Mesendoderm (in vitro differentiated cells): ENCODE results near the gene RERE.

Source experiments
- DNase-seq: peaks from one replicate; pipeline ENCODE4 v3.0.0; 2013
- H2AK5ac ChIP-seq: 2 replicates; pipeline ENCODE4 v1.6.1; 2013; ENCODE audit warnings: low read length, inconsistent platforms
- H2BK120ac ChIP-seq: 2 replicates; pipeline ENCODE4 v1.6.1; 2013; ENCODE audit warnings: low read depth, mild to moderate bottlenecking, low read length, moderate library complexity, mixed read lengths
- H2BK15ac ChIP-seq: replicated peaks from 2 replicates; pipeline ENCODE4 v1.6.1; 2013; ENCODE audit warnings: low read depth, mild to moderate bottlenecking, moderate library complexity
- H2BK5ac ChIP-seq: 2 replicates; pipeline ENCODE4 v1.6.1; 2013; ENCODE audit warnings: low read length, inconsistent platforms
- H3K18ac ChIP-seq: 2 replicates; pipeline ENCODE4 v1.6.1; 2013; ENCODE audit warnings: mild to moderate bottlenecking, low read length, mixed read lengths
- H3K23ac ChIP-seq: one replicate; pipeline ENCODE4 v1.6.1; 2013; ENCODE audit warnings: low read length
- H3K27ac ChIP-seq: 2 replicates; pipeline ENCODE4 v1.5.1; 2013; ENCODE audit warnings: low read depth, mild to moderate bottlenecking, inconsistent platforms, low read length, moderate library complexity
- H3K27me3 ChIP-seq: 2 replicates; pipeline ENCODE4 v1.6.1; 2013; ENCODE audit warnings: low read length, control low read depth, mild to moderate bottlenecking, inconsistent platforms; ENCODE audit not compliant: insufficient read depth, poor library complexity
- H3K36me3 ChIP-seq: 2 replicates; pipeline ENCODE4 v1.6.1; 2013; ENCODE audit warnings: low read length, inconsistent platforms; ENCODE audit not compliant: control insufficient read depth, insufficient read depth
- H3K4ac ChIP-seq: one replicate; pipeline ENCODE4 v1.6.1; 2013; ENCODE audit warnings: low read depth, mild to moderate bottlenecking, low read length, moderate library complexity
- H3K4me1 ChIP-seq: 2 replicates; pipeline ENCODE4 v1.6.1; 2013; ENCODE audit warnings: low read depth, low read length, inconsistent platforms; ENCODE audit not compliant: control insufficient read depth
- H3K4me2 ChIP-seq: 2 replicates; pipeline ENCODE4 v1.6.1; 2013; ENCODE audit warnings: low read length
- H3K4me3 ChIP-seq: 2 replicates; pipeline ENCODE4 v1.5.1; 2013; ENCODE audit warnings: mild to moderate bottlenecking, low read length
- H3K56ac ChIP-seq: one replicate; pipeline ENCODE4 v1.6.1; 2013; ENCODE audit warnings: low read length
- H3K79me1 ChIP-seq: 2 replicates; pipeline ENCODE4 v1.6.1; 2013; ENCODE audit warnings: low read length, inconsistent platforms
- H3K79me2 ChIP-seq: 2 replicates; pipeline ENCODE4 v1.6.1; 2013; ENCODE audit warnings: mild to moderate bottlenecking, low read length; ENCODE audit not compliant: control insufficient read depth, insufficient read depth
- H3K9ac ChIP-seq: 2 replicates; pipeline ENCODE4 v1.6.1; 2013; ENCODE audit warnings: low read length, inconsistent platforms
- H4K5ac ChIP-seq: one replicate; pipeline ENCODE4 v1.6.1; 2013; ENCODE audit warnings: low read length
- H4K8ac ChIP-seq: one replicate; pipeline ENCODE4 v1.6.1; 2013; ENCODE audit warnings: low read depth, mild to moderate bottlenecking, control low read depth, low read length, moderate library complexity
- WGBS: extraction: QIAGEN DNeasy Blood & Tissue Kit; methylation state at CpG from one replicate; pipeline ENCODE4 v1.1.7; 2013; ENCODE audit warnings: low lambda C conversion rate, missing lambda C conversion rate; ENCODE audit not compliant: insufficient coverage; ENCODE audit errors: extremely low coverage; 5-methylcytosine and 5-hydroxymethylcytosine counted together

RERE gene

DNA sequence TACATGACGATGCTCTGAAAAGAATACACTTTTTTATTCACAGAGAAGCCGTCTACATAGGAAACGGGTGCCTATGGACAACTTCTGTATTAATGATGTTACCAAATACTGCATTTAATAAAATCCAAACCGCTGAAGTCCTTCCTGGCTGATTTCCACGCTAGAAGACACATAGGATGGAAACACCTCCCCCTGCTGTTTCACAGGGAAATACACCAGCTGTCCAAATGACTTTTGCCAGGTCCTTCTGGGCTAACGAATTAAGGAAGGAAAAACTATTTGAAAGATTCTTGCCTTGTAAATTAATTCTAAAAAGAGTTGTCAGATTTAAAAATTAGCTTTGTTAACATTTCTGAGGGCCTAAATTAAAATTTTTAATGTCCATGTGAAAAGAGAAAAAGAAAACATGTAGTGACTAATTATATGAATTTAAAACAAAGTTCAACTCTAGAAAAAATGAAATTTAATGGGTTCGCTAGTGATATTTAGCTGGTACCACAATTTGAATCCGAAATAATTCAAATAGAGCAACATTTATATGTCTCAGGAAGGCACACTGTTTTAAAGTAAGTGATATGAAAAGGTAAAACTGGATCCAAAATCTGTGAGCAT lies 146.0 kb downstream of the RERE start:
- Histone ChIP-seq H3K27ac (no peak overlapping the region), H4K5ac (no peak overlapping the region), H2BK15ac (no peak overlapping the region), H3K4ac (no peak overlapping the region), H3K4me3 (no peak overlapping the region), H4K8ac (no peak overlapping the region), H2AK5ac (no peak overlapping the region), H3K23ac (no peak overlapping the region), H3K9ac (no peak overlapping the region), H3K27me3 (no peaks in the 10 kb centered on the region), H3K4me2 (no peak overlapping the region), H3K36me3 (no peaks in the 10 kb centered on the region), H3K4me1 (peaks cover 15% of the 10 kb centered on the region), H3K79me1 (peaks cover 12% of the 10 kb centered on the region), H2BK5ac (no peak overlapping the region), H3K18ac (no peak overlapping the region), H3K56ac (no peak overlapping the region), H3K79me2 (peaks cover 74% of the 10 kb centered on the region), H2BK120ac (no peak overlapping the region)
- DNase-seq: peak; percentile 81
- no CpG with 5 or more reads among the region's 8 CpGs for WGBS

DNA sequence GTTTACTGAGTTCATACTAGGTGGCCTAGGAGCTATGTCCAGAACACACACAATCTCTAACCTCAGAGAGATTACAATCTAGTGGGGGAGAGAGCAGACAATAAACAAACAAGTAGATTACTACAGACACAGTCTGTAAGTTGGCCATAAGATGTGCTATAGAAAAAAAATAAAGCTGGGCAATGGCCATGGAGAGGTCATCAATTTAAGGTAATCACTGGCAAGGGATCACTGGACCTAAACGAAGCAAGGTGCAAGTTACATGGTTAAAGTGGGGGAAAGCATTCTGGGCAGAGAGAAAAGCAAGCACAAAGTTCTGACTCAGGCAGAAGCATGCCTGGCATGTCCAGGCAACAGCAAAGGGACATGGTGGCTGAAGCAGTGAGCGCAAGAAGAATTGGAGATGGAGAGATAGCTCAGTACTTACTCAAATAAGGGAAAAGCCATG lies 147.0 kb downstream of the RERE start:
- Histone ChIP-seq H3K27ac (peak overlapping the region; percentile 8), H3K79me1 (peaks cover 15% of the 10 kb centered on the region), H3K9ac (no peak overlapping the region), H3K79me2 (peaks cover 79% of the 10 kb centered on the region), H3K36me3 (no peaks in the 10 kb centered on the region), H2BK5ac (no peak overlapping the region), H2AK5ac (no peak overlapping the region), H3K4ac (no peak overlapping the region), H3K4me1 (peaks cover 21% of the 10 kb centered on the region), H4K5ac (no peak overlapping the region), H3K27me3 (no peaks in the 10 kb centered on the region), H2BK15ac (no peak overlapping the region), H3K23ac (no peak overlapping the region), H2BK120ac (no peak overlapping the region), H4K8ac (no peak overlapping the region), H3K18ac (no peak overlapping the region), H3K4me3 (no peak overlapping the region), H3K56ac (no peak overlapping the region), H3K4me2 (no peak overlapping the region)
- DNase-seq: peak; percentile 86
- no CpG with 5 or more reads among the region's 2 CpGs for WGBS

DNA sequence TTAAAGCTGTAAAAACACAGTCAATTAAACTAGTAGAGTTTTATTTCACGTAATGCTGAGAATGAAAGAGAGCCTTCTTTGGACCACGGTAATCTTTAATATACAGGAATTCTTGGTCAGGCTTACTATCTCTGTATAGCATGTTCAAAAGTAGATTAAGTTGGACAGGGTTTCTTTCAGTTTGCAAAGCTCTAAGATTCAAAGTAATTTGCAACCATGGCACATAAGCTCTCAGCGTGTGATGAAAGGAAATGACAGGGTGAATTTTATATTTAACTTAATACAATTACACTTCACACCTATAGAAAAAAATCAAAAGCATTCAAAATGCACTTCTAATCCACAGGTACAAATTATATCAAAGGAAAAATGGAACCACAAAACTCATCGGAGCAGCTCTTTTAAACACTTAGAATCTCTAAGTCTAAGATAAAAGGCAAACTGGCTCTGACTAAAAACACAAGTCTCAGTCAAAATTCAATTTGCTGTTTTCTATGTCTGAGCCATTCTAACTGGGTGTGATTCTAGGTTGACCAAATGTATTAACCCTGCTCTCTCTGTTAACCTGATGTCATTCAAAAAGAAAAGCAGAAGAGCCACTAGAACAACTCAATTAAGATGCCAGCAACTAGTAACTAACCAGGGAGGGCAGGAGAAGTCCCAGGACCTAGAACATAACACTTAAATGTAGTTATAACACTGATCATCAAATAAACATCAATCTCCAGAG lies 147.7 kb downstream of the RERE start:
- Histone ChIP-seq H4K5ac (no peak overlapping the region), H3K4ac (no peak overlapping the region), H3K27me3 (no peaks in the 10 kb centered on the region), H3K56ac (no peak overlapping the region), H2AK5ac (no peak overlapping the region), H3K9ac (no peak overlapping the region), H3K23ac (no peak overlapping the region), H3K79me2 (peaks cover 79% of the 10 kb centered on the region), H3K4me2 (no peak overlapping the region), H3K79me1 (peaks cover 18% of the 10 kb centered on the region), H2BK5ac (no peak overlapping the region), H3K4me3 (no peak overlapping the region), H3K4me1 (peaks cover 23% of the 10 kb centered on the region), H3K36me3 (no peaks in the 10 kb centered on the region), H4K8ac (no peak overlapping the region), H2BK15ac (no peak overlapping the region), H2BK120ac (no peak overlapping the region), H3K27ac (peak overlapping the region; percentile 8), H3K18ac (peak overlapping the region; percentile 28)
- WGBS: no CpG with 5 or more reads among the region's 4 CpGs
- no peak for DNase-seq

DNA sequence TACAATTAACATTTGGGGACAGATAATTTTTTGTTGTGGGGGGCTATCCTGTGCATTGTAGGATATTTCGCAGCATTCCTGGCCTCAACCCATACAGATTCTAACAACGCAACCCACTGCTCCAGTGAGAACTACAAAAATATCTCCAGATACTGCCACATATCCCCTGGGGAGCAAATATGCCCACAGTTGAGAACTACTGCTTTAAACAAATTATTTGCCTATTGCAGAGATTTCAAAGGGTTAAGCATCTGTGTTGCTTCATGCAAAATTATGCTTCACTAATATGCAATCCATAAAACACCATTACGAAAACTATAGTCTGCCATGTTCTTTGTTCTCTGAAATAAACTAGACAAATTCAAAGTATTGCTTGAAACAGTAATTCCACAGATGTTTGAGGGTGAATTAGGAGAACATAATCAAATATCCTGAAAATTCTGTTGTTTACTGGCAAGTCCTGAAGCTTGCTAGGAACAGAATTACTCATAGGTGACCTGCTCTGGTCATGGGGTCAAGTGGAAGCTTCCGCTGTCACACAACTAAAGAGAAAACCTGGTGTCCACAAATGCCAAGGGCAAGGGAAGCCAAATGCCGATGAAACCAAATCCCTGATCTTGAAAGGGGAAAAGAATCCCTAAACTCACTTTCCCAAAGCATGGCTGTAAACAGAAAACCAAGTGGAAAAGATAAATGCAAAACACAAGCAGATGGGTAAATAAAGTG lies 149.4 kb downstream of the RERE start:
- H3K4me3 ChIP-seq: no peak overlapping the region
- no CpG with 5 or more reads among the region's 5 CpGs for WGBS

DNA sequence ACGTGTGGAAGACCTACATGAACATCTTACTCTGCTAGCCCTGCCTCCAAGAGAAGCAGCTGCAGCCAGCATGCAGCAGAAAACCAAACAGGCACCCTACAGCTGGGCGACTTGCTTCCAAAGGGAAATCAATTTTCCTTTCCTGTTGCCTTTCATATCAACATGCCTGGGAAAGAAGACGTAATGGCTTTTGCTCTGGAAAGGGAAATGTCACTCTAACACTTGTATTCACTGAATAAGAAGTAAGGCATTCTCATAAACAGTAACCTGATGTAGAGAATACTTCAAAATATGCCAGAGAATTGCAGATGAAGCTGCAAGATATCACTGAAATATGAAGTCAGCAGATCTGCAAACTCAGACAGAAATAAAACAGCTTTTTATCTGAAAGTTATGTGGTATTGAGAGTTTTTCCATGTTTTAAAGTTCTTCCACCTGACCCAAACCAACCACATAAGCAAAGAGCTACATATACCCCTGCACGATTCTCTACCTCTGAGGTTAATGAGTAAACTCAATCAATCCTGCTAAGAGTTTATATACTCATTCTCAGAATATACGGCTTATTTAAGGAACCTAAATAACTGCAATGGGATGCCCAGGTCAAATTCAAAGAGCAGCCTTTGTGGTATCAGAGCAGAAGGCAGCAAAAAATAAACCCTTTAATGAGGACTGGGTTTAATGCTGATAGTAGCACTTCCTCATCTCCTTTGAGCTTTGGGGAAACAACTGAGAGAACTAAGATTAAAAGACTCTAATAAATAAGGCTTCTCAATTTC lies 150.9 kb downstream of the RERE start:
- Histone ChIP-seq H3K18ac (no peak overlapping the region), H3K4me1 (peaks cover 30% of the 10 kb centered on the region), H3K36me3 (no peaks in the 10 kb centered on the region), H2BK120ac (no peak overlapping the region), H3K4me2 (no peak overlapping the region), H3K56ac (no peak overlapping the region), H3K79me1 (peaks cover 26% of the 10 kb centered on the region), H3K4ac (no peak overlapping the region), H3K79me2 (peaks cover 89% of the 10 kb centered on the region), H4K8ac (no peak overlapping the region), H2AK5ac (no peak overlapping the region), H3K27ac (no peak overlapping the region), H2BK15ac (no peak overlapping the region), H2BK5ac (no peak overlapping the region), H3K9ac (no peak overlapping the region), H4K5ac (no peak overlapping the region), H3K23ac (no peak overlapping the region), H3K4me3 (no peak overlapping the region), H3K27me3 (no peaks in the 10 kb centered on the region)
- no CpG with 5 or more reads among the region's 5 CpGs for WGBS
- DNase-seq: no peak

More for the DNA sequence above, 149.4 kb downstream of the RERE start:
- Histone ChIP-seq H3K4me2 (no peak overlapping the region), H3K27me3 (no peaks in the 10 kb centered on the region), H4K5ac (no peak overlapping the region), H3K79me1 (peaks cover 27% of the 10 kb centered on the region), H3K27ac (no peak overlapping the region), H3K18ac (no peak overlapping the region), H3K9ac (no peak overlapping the region), H3K23ac (no peak overlapping the region), H3K4me1 (peaks cover 27% of the 10 kb centered on the region), H3K36me3 (no peaks in the 10 kb centered on the region), H3K79me2 (peaks cover 84% of the 10 kb centered on the region), H2BK120ac (no peak overlapping the region), H3K4ac (no peak overlapping the region), H3K56ac (no peak overlapping the region), H2BK15ac (no peak overlapping the region), H2BK5ac (no peak overlapping the region), H4K8ac (no peak overlapping the region), H2AK5ac (no peak overlapping the region)
- DNase-seq: no peak
